Vagina (tissue), 2 donors: ENCODE measurements around the gene TPRX2. TPM values are rescaled to one million over a fixed set of nuclear protein-coding genes. Genes with fewer than 3 reads are reported as not detected.
"Not testable (repeated sequence)": the region's sequence is repeated elsewhere in the genome, so short reads cannot be mapped to it uniquely, and the experiment has no call there.

Experiments used
- DNase-seq, 2 donors: peaks; one replicate each; pipeline ENCODE4 v3.0.0-alpha.2; 2017; ENCODE audit errors: extremely low spot score in 2 of 2
- H3K27ac ChIP-seq: fragments of 200-600 bp; sonication (generic); one replicate; pipeline ENCODE4 v1.5.1; 2019
- H3K27me3 ChIP-seq: fragments of 200-600 bp; sonication (generic); one replicate; pipeline ENCODE4 v1.5.1; 2019
- H3K36me3 ChIP-seq, 2 donors: fragments of 200-600 bp; sonication (generic); one replicate each; pipeline ENCODE4 v1.5.1; 2017 to 2019
- H3K4me1 ChIP-seq: fragments of 200-600 bp; sonication (generic); one replicate; pipeline ENCODE4 v1.5.1; 2019
- H3K4me3 ChIP-seq, 2 donors: fragments of 200-600 bp; sonication (generic); 1 replicate in 1 of 2; 2 replicates in 1 of 2; pipeline ENCODE4 v1.5.1; 2016 to 2019
- H3K9me3 ChIP-seq: fragments of 200-600 bp; sonication (generic); one replicate; pipeline ENCODE4 v1.5.1; 2019
- POLR2A ChIP-seq, 2 donors: fragments of 450-650 bp; IDR thresholded peaks; one replicate each; pipeline ENCODE4 v1.6.1; 2017; ENCODE audit warnings: antibody characterized with exemption in 2 of 2, mild to moderate bottlenecking in 2 of 2, moderate library complexity in 2 of 2
- POLR2AphosphoS5 ChIP-seq, 2 donors: sonication (generic); formaldehyde crosslinking; IDR thresholded peaks; one replicate each; pipeline ENCODE4 v1.9.0; 2017; ENCODE audit warnings: antibody characterized with exemption in 2 of 2, mild to moderate bottlenecking in 2 of 2, low read depth in 1 of 2; ENCODE audit not compliant: insufficient read depth in 1 of 2
- intact Hi-C: fragments of 100-400 bp; cut with DNase I; formaldehyde crosslinking; loops from one replicate; pipeline ENCODE4 v1.15.1; 2023
- total RNA-seq: library from RNA; depleted of rRNA; stranded (reverse); fragments of >200 nt; gene quantifications from one replicate; pipeline ENCODE4 v1.2.3, GENCODE V29; 2016
- TF ChIP-seq, protein P1 (sequence below), 3 experiments: fragments of 450-650 bp in 2 of 3; fragments of 200-600 bp in 1 of 3; sonication (generic) in 1 of 3; IDR thresholded peaks; one replicate each; pipeline ENCODE4 v1.5.1; 2017 to 2019; ENCODE audit warnings: antibody characterized with exemption in 3 of 3, mild to moderate bottlenecking in 2 of 3, moderate library complexity in 2 of 3

Gene TPRX2, protein sequence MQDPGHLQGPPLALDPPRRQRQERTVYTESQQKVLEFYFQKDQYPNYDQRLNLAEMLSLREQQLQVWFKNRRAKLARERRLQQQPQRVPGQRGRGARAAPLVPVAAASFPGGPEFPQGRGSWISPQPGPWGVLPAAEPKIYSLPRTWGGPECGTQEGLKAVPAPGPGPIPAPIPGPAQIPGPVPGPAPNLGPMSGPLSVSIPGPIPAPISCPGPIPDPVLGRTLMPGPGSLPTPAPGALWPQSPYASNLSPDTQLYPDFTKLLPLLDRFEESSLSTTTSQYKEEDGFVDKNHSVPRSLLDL
- total RNA-seq, result not detected

DNA sequence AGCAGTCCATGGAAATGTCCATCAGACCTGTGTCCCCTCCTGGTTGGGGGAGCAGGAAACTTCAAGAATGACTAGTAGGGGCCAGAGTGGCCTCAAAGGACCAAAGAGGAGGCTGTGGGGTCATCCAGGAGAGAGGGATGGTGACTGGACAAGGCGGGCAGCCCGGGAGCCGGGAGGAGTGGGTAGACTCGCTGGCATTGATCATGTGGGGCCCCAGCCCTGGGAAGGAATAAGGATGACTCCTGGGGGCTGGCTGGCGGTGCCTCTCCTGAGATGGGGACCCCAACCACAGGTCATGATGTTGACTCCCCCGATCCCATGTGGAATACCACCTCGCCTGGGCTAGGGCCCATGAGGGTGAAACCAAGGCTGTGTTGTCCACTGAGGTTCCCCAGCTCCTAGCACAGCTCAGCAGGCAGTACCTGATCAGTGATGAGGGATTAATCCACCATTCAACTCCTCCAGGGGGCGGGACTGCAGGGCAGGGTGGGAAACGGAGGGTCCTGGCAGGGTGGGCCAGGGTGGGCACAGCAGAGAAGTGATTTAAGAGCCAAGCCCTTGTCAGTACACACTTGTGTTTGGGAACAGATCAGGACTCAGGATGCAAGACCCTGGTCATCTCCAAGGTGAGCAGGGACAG lies at the start of gene TPRX2:
Gene TPRX2, plus strand, starts transcription at position 590 of the 640 bp plus-strand sequence. Its CDS starts 12 bp downstream, at position 602.
- H3K27me3 ChIP-seq, intact Hi-C loops: not testable (repeated sequence)

DNA sequence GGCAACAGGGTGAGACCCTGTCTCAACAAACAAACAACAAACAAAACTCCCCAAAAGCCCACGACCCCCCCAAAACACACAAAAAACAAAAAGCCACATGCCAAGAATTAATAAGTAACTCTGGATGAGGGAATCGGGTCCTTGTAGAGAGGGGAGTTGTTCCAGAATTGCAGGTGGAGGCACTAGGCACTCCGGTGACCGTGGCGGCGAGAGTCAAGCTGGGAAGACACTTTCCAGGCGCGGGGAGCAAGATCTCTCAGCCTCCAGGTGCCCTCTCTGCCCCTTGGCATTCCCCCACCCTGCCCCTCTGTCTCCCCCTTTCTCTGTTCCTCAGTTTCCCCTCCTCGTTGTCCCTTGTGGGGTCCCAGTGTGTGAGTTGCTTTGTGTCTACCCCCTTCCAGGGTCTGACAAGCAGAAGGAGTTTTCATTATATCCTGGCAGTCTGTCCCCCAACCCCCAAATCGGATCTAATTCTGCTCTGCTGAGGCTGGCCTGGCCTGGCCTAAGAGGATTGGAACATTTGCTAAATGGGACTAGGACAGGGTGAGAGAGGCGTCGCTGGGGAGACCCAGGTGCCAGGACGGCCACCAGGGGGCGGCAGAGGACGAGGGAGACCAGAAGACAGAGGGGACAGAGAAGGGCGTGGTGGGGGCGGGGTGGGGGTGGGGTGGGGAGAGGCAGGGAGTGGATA lies 45.6 kb upstream of the TPRX2 start:
- Histone ChIP-seq H3K9me3 (no peaks in the 10 kb centered on the region), H3K36me3 (no peaks in the 10 kb centered on the region), H3K27ac (no peak overlapping the region), H3K27me3 (no peaks in the 10 kb centered on the region), H3K4me3 (no peak overlapping the region), H3K4me1 (no peaks in the 10 kb centered on the region)
- intact Hi-C loops, result no loop called here
- no peak for TF ChIP-seq POLR2A (IDR thresholded peaks at IDR 0.05)
- TF ChIP-seq, protein P1, sequence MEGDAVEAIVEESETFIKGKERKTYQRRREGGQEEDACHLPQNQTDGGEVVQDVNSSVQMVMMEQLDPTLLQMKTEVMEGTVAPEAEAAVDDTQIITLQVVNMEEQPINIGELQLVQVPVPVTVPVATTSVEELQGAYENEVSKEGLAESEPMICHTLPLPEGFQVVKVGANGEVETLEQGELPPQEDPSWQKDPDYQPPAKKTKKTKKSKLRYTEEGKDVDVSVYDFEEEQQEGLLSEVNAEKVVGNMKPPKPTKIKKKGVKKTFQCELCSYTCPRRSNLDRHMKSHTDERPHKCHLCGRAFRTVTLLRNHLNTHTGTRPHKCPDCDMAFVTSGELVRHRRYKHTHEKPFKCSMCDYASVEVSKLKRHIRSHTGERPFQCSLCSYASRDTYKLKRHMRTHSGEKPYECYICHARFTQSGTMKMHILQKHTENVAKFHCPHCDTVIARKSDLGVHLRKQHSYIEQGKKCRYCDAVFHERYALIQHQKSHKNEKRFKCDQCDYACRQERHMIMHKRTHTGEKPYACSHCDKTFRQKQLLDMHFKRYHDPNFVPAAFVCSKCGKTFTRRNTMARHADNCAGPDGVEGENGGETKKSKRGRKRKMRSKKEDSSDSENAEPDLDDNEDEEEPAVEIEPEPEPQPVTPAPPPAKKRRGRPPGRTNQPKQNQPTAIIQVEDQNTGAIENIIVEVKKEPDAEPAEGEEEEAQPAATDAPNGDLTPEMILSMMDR (IDR thresholded peaks at IDR 0.05), result peak in 2 of 3 experiments; percentile 22 to 40
- DNase-seq, result no peak

More for the DNA sequence above, at the start of gene TPRX2:
- H3K36me3 ChIP-seq, H3K4me3 ChIP-seq, DNase-seq, H3K9me3 ChIP-seq, H3K27ac ChIP-seq, H3K4me1 ChIP-seq: not testable (repeated sequence)

DNA sequence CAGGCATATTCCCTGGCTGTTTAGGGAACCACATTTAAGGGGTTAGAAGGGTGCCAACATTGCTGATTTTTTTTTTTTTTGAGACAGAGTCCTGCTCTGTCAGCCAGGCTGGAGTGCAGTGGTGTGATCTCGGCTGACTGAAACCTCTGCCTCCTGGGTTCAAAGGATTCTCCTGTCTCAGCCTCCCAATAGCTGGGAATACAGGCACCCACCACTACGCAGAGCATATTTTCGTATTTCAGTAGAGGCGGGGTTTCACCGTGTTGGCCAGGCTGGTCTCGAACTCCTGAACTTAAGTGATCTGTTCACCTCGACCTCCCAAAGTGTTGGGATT lies 45.1 kb upstream of the TPRX2 start:
- H3K36me3 ChIP-seq, result no peaks in the 10 kb centered on the region
- intact Hi-C loops, result no loop called here
- no peak overlapping the region for H3K27ac ChIP-seq
- H3K4me1 ChIP-seq, result no peaks in the 10 kb centered on the region
- no peaks in the 10 kb centered on the region for H3K9me3 ChIP-seq
- no peak overlapping the region for H3K4me3 ChIP-seq
- DNase-seq, result no peak
- TF ChIP-seq, protein P1 (IDR thresholded peaks at IDR 0.05), result no peak
- H3K27me3 ChIP-seq, result no peaks in the 10 kb centered on the region

DNA sequence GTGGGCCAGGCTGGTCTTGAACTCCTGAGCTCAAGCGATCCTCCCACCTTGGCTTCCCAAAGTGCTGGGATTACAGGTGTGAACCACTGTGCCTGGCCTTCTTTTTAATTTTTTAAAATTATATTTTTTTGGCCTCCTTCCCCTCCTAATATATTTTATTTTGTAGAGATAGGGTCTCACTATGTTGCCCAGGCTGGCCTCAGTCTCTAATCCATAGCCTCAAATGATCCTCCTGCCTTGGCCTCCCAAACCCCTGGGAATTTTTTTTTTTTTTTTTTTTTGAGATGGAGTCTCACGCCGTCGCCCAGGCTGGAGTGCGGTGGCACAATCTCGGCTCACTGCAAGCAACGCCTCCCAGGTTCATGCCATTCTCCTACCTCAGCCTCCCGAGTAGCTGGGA lies 42.8 kb upstream of the TPRX2 start:
- H3K9me3 ChIP-seq, H3K4me3 ChIP-seq, H3K27me3 ChIP-seq, DNase-seq, H3K4me1 ChIP-seq, intact Hi-C loops, H3K36me3 ChIP-seq, H3K27ac ChIP-seq: not testable (repeated sequence)

DNA sequence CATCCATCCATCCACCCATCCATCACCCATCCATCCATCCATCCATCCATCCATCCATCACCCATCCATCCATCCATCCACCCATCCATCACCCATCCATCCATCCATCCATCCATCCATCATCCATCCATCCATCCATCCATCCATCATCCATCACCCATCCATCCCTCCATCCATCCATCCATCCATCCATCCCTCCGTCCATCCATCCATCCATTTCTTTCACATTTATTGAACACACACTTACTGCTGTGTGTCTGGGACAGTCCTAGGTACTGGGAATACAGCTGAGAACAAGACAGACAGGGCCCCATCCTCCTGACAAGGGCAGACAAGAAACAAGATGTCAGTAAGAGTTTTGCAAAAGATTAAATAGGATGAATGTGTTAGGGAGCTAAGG lies 40.8 kb upstream of the TPRX2 start:
- DNase-seq, intact Hi-C loops, H3K27ac ChIP-seq, H3K27me3 ChIP-seq, H3K4me1 ChIP-seq, H3K36me3 ChIP-seq, H3K9me3 ChIP-seq, H3K4me3 ChIP-seq: not testable (repeated sequence)

DNA sequence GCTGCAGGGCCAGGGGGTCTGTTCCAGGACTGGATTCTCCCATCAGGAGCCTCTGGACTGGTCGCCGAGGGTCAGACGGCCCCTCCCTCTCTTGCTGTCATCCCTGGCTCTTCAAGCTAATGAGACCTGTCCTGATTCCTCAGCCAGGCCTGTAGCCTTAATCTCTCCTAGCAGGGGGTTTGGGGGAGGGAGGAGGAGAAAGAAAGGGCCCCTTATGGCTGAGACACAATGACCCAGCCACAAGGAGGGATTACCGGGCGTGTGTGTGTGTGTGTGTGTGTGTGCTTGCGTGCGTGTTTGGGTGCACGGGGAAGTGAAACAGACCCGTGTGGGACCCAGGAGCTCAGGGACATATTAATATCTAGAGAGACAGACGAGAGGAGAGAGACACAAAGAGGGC lies 39.2 kb upstream of the TPRX2 start:
- intact Hi-C loops, result no loop called here
- H3K27me3 ChIP-seq, result no peaks in the 10 kb centered on the region

More for the DNA sequence above, 39.2 kb upstream of the TPRX2 start:
- H3K4me1 ChIP-seq, result no peaks in the 10 kb centered on the region
- no peak overlapping the region for H3K27ac ChIP-seq
- no peak overlapping the region for H3K4me3 ChIP-seq
- no peak for TF ChIP-seq POLR2AphosphoS5 (IDR thresholded peaks at IDR 0.05; ENCODE audit: insufficient read depth in 1 of 2, low read depth in 1 of 2)
- no peak for TF ChIP-seq POLR2A (IDR thresholded peaks at IDR 0.05)
- TF ChIP-seq, protein P1 (IDR thresholded peaks at IDR 0.05), result no peak
- no peaks in the 10 kb centered on the region for H3K36me3 ChIP-seq
- H3K9me3 ChIP-seq, result no peaks in the 10 kb centered on the region
- no peak for DNase-seq
